GM19238 (cell line): ENCODE measurements around the gene GPR89B.
"Not testable (repeated sequence)": the region's sequence is repeated elsewhere in the genome, so short reads cannot be mapped to it uniquely, and the experiment has no call there.

Experiments used
- DNase-seq: peaks from one replicate; pipeline ENCODE4 v3.0.0; 2011; ENCODE audit warnings: low spot score; ENCODE audit not compliant: insufficient read length

Gene GPR89B

DNA sequence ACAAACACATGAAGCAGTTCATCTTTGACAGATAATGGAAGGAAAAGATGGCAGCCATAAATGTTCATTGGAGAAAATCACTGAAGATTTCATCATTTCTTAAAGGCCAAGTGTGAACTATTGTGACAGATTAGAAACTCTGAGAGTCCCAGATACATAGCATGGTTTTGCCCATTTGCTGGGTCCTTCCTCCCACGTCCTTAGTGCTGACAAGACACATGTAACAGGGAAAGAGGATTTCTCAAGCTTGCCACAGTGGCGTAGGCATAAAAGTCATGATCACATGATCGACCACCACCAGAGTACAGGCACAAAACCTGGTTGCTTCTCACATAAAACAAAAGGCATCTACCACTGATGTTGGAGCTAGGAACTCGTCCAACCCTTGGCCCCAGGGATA, 98.8 kb downstream of the GPR89B start:
- not testable (repeated sequence) for DNase-seq

DNA sequence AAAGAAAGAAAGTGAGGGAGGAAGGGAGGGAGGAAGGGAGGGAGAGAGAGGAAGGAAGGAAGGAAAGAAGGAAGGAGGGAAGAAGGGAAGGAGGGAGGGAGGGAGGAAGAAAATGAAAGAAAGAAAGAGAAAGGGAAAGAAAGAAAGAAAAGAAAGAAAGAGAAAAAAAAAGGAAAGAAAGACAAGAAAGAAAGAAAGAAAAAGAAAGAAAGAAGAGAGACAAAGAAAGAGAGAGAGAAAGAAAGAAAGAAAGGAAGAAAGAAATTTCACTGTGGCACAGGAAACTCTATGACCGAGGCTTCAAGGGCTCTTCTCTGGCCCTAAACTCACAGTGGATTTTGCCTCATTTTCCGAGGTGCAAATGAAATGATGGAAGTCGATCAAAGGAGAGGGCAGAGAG, 104.0 kb downstream of the GPR89B start:
- DNase-seq, result not testable (repeated sequence)

DNA sequence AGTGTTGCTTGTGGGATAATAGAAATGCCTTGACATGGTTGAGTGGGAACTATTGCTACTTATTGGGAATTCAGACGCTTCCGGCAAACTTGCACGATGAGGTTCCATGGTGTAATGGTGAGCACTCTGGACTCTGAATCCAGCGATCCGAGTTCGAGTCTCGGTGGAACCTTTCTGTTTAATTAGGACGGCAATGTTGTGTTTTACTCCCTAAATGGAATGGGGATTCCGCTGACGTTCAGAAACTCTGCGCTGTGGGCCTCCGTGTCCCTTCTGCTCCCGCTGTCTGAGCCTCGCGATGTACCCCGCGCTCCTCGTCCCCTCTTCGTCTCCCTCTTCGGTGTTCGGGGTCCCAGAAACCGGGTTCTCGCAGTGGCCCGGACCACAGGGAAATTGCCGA, 104.5 kb downstream of the GPR89B start:
- DNase-seq, result not testable (repeated sequence)

DNA sequence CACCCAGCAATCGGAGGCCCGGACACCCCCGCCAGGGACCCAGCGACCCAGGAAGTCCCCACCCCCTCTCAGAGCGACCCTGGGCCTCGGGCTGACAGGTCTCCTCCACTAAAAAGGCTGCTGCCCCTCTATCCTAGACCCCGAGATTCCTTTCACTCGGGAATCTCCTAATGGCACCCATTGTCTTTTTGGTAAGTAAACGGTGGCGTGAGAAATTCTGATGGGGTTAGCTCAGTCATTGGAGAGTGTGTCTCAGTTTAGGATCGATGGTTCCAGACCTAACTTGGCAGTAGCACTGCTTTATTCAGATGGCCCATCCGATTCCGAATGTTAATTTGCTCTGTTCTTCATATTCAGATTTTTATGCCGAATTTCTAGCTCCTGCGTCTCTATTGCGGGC, 104.9 kb downstream of the GPR89B start:
- DNase-seq, result not testable (repeated sequence)

DNA sequence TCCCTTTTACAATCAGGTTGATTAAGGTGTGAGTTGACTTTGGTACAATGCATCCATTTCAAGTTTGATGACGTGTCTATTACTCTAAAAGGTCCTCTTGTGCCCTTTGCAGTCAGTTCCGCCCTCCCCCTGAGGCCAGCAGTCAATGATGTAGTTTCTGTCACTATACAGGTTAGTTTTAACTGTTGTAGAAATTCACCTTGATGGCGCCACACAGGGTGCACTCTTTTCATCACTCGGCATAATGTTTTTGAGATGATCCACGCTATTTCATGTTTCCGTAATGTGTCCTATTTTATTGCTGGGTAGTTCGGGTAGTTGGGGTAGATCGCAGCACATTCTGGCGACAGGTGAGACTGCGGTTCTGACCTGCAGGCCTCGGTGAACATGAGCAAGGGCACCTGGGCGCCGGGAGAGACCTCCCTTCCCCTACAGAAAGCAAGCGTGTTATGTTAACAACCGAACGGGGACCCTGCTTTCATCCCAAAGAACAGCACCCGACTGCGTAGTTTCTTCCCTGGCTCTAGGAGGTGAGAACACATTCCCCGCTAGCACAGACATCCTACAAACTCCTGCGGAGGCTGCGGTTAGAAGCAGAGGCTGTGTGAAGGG, 109.7 kb downstream of the GPR89B start:
- not testable (repeated sequence) for DNase-seq

DNA sequence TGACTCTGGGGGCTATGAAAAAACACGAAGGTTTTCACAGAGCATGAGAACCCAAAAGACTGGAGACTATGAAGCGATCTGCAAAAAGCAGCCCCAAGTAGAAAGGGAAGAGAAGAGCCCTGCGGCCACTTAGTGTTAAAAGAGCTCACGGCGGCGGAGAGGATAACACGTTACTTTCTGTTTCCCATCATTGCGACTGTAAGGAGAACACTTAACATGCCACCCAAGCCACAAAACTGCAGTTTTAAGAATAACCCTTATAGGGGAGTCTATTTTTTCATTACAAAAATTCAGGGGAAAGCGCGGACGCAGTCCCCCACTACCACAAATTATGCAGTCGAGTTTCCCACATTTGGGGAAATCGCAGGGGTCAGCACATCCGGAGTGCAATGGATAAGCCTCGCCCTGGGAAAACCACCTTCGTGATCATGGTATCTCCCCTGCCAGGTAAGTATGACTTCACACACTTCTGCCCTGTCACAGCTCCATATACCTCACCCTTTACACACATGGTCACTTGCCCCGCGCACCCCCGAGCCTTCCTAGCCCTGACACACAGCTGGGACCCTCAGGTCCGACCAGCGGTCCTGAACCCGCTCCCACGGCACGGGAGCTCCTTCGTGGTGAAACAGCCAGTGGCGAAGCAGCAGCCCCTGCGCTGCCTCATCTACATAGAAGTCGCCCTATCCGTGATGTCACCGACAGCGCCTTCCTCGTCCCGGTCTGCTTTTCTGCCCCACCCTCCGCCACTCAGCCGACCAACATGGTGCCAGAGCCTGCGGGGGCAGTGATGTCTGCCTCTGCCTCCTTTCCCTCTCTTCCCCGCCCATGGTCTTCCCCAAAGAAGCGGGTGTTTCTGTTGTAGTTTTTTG, 110.5 kb downstream of the GPR89B start:
- peak; percentile 3 for DNase-seq
